CD8-positive, alpha-beta memory T cell (primary cell): Measurements from ENCODE around the gene CELF2. TPM values are rescaled to one million over a fixed set of nuclear protein-coding genes. Genes with fewer than 3 reads are reported as not detected.

Source experiments
- CTCF ChIA-PET: fragments of 350-600 bp; sonication (Branson Sonifier 250); formaldehyde crosslinking; loops from one replicate; lab custom pipeline; 2021; ENCODE audit warnings: antibody characterized with exemption; lab: Charles Lee
- POLR2A ChIA-PET: fragments of 350-600 bp; sonication (Branson Sonifier 250); formaldehyde crosslinking; loops from one replicate; lab custom pipeline; 2021; ENCODE audit warnings: antibody characterized with exemption; lab: Charles Lee
- DNase-seq, 5 donors: peaks; one replicate each; pipeline versions ENCODE4 v3.0.0 to v3.0.0-alpha.2; 2020 to 2022; ENCODE audit warnings: mixed read lengths in 1 of 5
- H3K27ac ChIP-seq: one replicate; pipeline ENCODE4 v1.7.0; 2013; ENCODE audit warnings: low read depth, mild to moderate bottlenecking, low read length, moderate library complexity
- H3K27me3 ChIP-seq: 2 replicates; pipeline ENCODE4 v1.7.0; 2013; ENCODE audit warnings: low read length, mild to moderate bottlenecking; ENCODE audit not compliant: insufficient read depth, poor library complexity, severe bottlenecking
- H3K36me3 ChIP-seq: 2 replicates; pipeline ENCODE4 v1.7.0; 2013; ENCODE audit warnings: mild to moderate bottlenecking, low read length, moderate library complexity; ENCODE audit not compliant: insufficient read depth
- H3K4me1 ChIP-seq: 2 replicates; pipeline ENCODE4 v1.7.0; 2013; ENCODE audit warnings: mild to moderate bottlenecking, low read length, moderate library complexity; ENCODE audit not compliant: insufficient read depth
- H3K4me3 ChIP-seq: 2 replicates; pipeline ENCODE4 v1.7.0; 2013; ENCODE audit warnings: mild to moderate bottlenecking, low read length
- H3K9me3 ChIP-seq: 2 replicates; pipeline ENCODE4 v1.7.0; 2013; ENCODE audit warnings: mild to moderate bottlenecking, low read length
- H3K27ac Mint-ChIP-seq, 8 donors: one replicate each; pipeline ENCODE4 v1.8.0; 2020 to 2021; ENCODE audit warnings: mixed read lengths in 8 of 8, mild to moderate bottlenecking in 6 of 8, inconsistent platforms in 3 of 8, moderate library complexity in 3 of 8
- H3K27me3 Mint-ChIP-seq, 2 donors: one replicate each; pipeline ENCODE4 v1.8.0; 2020 to 2021; ENCODE audit warnings: mixed read lengths in 2 of 2, mild to moderate bottlenecking in 1 of 2, moderate library complexity in 1 of 2
- H3K36me3 Mint-ChIP-seq, 3 donors: one replicate each; pipeline ENCODE4 v1.8.0; 2020 to 2021; ENCODE audit warnings: mixed read lengths in 3 of 3, inconsistent platforms in 1 of 3, mild to moderate bottlenecking in 1 of 3
- H3K4me1 Mint-ChIP-seq, 3 donors: one replicate each; pipeline ENCODE4 v1.8.0; 2020 to 2021; ENCODE audit warnings: mixed read lengths in 3 of 3, inconsistent platforms in 1 of 3, mild to moderate bottlenecking in 1 of 3
- H3K4me3 Mint-ChIP-seq, 7 donors: one replicate each; pipeline ENCODE4 v1.8.0; 2020 to 2021; ENCODE audit warnings: mixed read lengths in 7 of 7, mild to moderate bottlenecking in 6 of 7, moderate library complexity in 4 of 7, inconsistent platforms in 2 of 7
- H3K9me3 Mint-ChIP-seq, 5 donors: one replicate each; pipeline ENCODE4 v1.8.0; 2020 to 2022; ENCODE audit warnings: mixed read lengths in 5 of 5, mild to moderate bottlenecking in 3 of 5, moderate library complexity in 2 of 5, inconsistent platforms in 1 of 5
- polyA plus RNA-seq: library from polyadenylated mRNA; unstranded; fragments of 300-500 nt; fragmentation: Illumina TruSeq; gene quantifications from one replicate; pipeline ENCODE4 v1.2.3, GENCODE V29; 2021
- total RNA-seq, 2 experiments: library from RNA; stranded (reverse); gene quantifications; one replicate each; pipeline ENCODE4 v1.2.3, GENCODE V29; 2021

Gene CELF2
- total RNA-seq (100 to 1,000 TPM; 154 to 155 TPM), polyA plus RNA-seq (166 TPM)

DNA sequence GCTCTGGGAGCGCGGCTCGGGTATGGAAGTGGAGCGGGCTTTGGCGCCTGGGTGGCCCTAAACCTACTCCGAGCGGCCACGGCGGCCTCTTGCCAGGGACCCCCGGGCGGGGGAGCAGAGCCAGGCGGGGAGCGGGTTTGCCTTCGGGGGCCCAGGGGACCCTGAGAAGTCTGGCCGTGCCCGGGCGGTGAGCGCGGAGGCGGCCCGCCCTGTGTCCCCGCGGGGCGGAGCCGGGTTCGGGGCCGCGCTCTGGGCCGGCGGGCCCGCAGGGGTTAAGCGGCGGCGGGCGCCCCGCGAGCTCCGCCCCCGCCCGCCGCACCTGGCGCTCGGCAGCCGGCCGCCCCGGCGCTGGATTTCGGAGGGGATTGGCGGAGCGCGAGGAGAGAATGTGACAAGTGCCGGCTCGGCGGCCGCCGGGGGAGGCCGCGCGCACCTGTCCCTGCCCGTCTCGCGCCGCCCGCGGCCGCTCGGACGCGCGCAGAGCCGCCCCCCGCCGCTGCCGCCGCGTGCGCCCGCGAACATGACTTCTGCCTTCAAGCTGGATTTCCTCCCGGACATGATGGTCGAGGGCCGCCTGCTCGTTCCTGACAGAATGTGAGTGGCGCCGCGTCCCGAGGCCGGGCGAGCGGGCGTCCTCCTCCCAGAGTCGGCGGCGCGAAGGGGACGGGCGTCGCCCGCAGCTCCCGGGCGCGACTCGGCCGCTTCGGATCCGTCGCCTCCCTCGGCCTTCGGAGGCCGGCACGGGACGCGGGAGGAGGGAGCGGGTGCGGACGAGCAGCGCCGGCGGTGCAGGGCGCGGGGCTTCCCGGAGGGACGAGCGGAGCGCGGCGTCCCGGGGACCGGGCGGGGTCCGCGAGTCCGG is at the start of gene CELF2:
CELF2 (plus strand) TSS at position 303 of the 862 bp plus-strand sequence; CDS start at position 521, 218 bp downstream.
- H3K36me3 Mint-ChIP-seq = peaks cover 0 to 4% (median 2%) of the 10 kb centered on the region in 3 donors
- H3K27me3 Mint-ChIP-seq = peaks cover 30 to 84% of the 10 kb centered on the region in 2 donors
- Histone ChIP-seq H3K9me3 (no peaks in the 10 kb centered on the region), H3K36me3 (no peaks in the 10 kb centered on the region), H3K4me3 (no peak within 1 kb of the TSS), H3K4me1 (peaks cover 3% of the 10 kb centered on the region), H3K27me3 (peaks cover 27% of the 10 kb centered on the region), H3K27ac (no peak within 1 kb of the TSS)
- peak within 1 kb of the TSS; percentile 76 to 87 (median 81) for H3K4me3 Mint-ChIP-seq
- H3K9me3 Mint-ChIP-seq = peaks cover 0 to 2% (median 0%) of the 10 kb centered on the region in 5 donors
- peak within 1 kb of the TSS in 4 of 8 donors; percentile 18 to 33 (median 30) for H3K27ac Mint-ChIP-seq
- POLR2A ChIA-PET = no interaction called here
- DNase-seq = peak; percentile 6 to 58 (median 42)
- H3K4me1 Mint-ChIP-seq = peaks cover 7 to 15% (median 11%) of the 10 kb centered on the region in 3 donors
- CTCF ChIA-PET = no interaction called here

DNA sequence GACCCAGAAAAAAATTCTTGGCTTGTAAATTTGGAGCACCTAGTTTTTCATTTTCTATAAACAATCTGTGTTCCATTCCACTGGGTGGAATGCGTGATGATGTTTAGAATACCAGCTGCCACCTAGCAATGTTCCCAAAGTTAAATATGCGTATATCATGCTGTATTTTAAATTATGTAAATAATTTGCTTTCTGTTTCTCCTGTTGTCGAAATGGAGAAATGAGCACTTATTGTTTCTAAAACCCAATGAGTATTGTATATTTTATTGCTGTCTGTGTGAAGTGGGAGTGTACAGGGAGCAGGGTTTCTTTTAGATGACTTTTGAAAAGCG is 49.4 kb upstream of the CELF2 start:
- no peak overlapping the region for H3K27ac Mint-ChIP-seq
- DNase-seq = no peak
- peaks cover 17 to 50% of the 10 kb centered on the region in 2 donors for H3K27me3 Mint-ChIP-seq
- no peaks in the 10 kb centered on the region for H3K9me3 Mint-ChIP-seq
- POLR2A ChIA-PET = no interaction called here
- H3K36me3 ChIP-seq = no peaks in the 10 kb centered on the region
- H3K4me1 Mint-ChIP-seq = no peaks in the 10 kb centered on the region
- H3K27ac ChIP-seq = no peak overlapping the region
- no peaks in the 10 kb centered on the region for H3K9me3 ChIP-seq
- no peak overlapping the region for H3K4me3 Mint-ChIP-seq
- no peaks in the 10 kb centered on the region for H3K27me3 ChIP-seq
- no peaks in the 10 kb centered on the region for H3K4me1 ChIP-seq
- no peaks in the 10 kb centered on the region for H3K36me3 Mint-ChIP-seq
- CTCF ChIA-PET = no interaction called here
- H3K4me3 ChIP-seq = no peak overlapping the region

DNA sequence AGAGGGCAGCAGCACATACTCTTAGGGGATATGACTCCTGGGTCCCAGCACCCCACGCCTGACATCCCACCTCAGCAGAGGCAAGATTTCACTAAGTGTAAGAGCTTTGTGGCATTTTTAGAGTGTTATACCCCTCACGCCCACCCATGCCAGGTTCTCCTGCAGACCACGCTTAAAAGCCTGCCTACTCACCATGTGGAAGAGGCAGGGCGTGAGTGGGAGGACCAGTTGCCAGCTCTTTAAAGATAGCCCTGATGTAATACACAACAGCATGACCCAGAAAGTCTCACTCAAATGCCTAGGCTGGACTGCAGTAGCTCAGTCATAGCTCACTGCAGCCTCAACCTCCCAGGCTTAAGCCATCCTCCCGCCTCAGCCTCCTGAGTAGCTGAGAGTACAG is 44.4 kb upstream of the CELF2 start:
- no peaks in the 10 kb centered on the region for H3K4me1 ChIP-seq
- Mint-ChIP-seq H3K27ac (no peak overlapping the region), H3K4me3 (no peak overlapping the region), H3K27me3 (peaks cover 12 to 61% of the 10 kb centered on the region in 2 donors), H3K9me3 (no peaks in the 10 kb centered on the region), H3K4me1 (no peaks in the 10 kb centered on the region), H3K36me3 (no peaks in the 10 kb centered on the region)
- no peaks in the 10 kb centered on the region for H3K9me3 ChIP-seq
- CTCF ChIA-PET = no interaction called here
- no peak overlapping the region for H3K27ac ChIP-seq
- no peaks in the 10 kb centered on the region for H3K27me3 ChIP-seq
- H3K36me3 ChIP-seq = no peaks in the 10 kb centered on the region
- no peak for DNase-seq
- POLR2A ChIA-PET = no interaction called here
- H3K4me3 ChIP-seq = no peak overlapping the region

DNA sequence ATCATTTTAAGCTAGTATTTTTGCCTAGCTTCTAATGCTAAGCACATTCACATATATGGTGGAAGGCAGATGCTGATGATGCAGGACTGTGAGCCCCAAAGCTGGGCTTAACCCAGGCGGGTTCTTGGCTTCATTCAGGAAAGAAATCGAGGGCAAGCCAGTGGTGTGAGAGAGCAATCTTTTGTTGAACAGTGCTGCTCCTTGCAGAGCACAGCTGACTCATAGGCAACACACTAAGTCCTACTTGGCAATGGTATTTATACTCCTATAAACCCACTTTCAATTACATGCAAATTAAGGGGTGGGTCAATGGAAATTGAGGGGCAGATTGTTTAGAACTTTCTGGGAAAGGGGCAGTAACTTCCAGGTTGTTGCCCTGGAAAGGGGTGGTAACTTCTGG is 42.0 kb upstream of the CELF2 start:
- H3K36me3 ChIP-seq = no peaks in the 10 kb centered on the region
- Mint-ChIP-seq H3K27ac (no peak overlapping the region), H3K4me3 (no peak overlapping the region), H3K27me3 (peaks cover 7 to 55% of the 10 kb centered on the region in 2 donors), H3K9me3 (no peaks in the 10 kb centered on the region), H3K36me3 (no peaks in the 10 kb centered on the region), H3K4me1 (no peaks in the 10 kb centered on the region)
- no peaks in the 10 kb centered on the region for H3K4me1 ChIP-seq
- ChIA-PET CTCF (no interaction called here), POLR2A (no interaction called here)
- no peaks in the 10 kb centered on the region for H3K9me3 ChIP-seq
- H3K4me3 ChIP-seq = no peak overlapping the region
- H3K27ac ChIP-seq = no peak overlapping the region
- H3K27me3 ChIP-seq = no peaks in the 10 kb centered on the region
- no peak for DNase-seq

DNA sequence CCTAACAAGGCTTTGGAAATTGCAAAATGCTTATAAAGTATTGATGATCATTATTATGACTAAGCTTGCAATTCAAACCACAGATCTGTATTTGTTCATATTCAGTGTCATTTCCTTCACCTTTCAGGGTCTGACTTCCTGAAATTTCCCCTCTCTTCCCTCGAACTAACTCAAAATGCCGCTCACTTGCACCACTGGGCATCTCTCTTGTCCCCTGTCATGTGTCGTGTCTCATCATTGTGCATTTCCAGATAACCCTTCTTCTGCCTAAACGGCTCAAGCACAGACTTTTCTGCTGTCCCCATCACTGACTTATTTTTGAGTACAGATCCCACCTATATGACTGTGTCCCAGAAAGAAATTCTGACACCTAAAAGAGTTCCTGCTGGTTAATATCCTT is 41.0 kb upstream of the CELF2 start:
- H3K36me3 Mint-ChIP-seq = no peaks in the 10 kb centered on the region
- ChIA-PET CTCF (interaction anchor here (1.1 kb wide), 1 partner anchor 11 kb away, joined by 4 read pairs; no protein-coding TSS in a partner anchor), POLR2A (no interaction called here)

DNA sequence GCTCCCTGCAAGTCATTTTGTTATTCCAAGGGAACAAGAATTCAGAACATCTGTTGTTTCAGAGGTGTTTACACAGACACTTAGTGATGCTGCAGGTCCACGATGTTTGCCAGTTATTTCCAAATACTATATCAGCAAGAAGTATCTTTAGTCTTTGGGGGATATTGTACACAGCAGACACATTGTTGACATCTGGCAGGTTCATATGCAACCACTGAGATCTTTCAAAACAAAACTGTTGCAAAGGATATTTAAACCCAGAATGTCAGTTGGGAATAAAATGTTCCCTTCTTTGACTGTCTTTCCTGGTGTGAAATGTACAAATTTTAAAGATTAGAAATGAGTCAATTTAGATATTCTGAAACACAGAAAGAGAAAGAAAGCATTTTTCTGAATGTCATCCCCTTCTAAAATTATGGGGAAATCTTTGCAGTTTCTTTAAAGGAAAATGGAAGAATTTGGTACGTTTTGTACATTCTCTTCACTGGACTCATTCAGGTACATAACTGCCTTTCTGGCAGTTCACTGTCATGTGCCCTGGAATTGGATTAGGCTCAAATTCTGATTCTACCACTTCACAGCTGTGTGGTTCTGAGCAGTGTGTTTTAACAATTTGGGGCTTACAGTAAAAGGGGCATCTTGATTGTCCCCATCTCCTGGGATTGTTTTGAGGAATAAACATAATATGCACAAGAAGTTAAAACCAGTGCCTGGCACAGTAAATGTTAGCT is 40.3 kb upstream of the CELF2 start:
- Mint-ChIP-seq H3K27ac (no peak overlapping the region), H3K4me1 (no peaks in the 10 kb centered on the region), H3K27me3 (peaks cover 7 to 44% of the 10 kb centered on the region in 2 donors), H3K36me3 (no peaks in the 10 kb centered on the region), H3K9me3 (no peaks in the 10 kb centered on the region), H3K4me3 (no peak overlapping the region)
- H3K36me3 ChIP-seq = no peaks in the 10 kb centered on the region
- H3K27ac ChIP-seq = no peak overlapping the region
- CTCF ChIA-PET = interaction anchor here (1.1 kb wide), 1 partner anchor 10 kb away, joined by 4 read pairs; no protein-coding TSS in a partner anchor
- no peaks in the 10 kb centered on the region for H3K9me3 ChIP-seq
- no peak for DNase-seq
- no peak overlapping the region for H3K4me3 ChIP-seq
- H3K27me3 ChIP-seq = no peaks in the 10 kb centered on the region
- H3K4me1 ChIP-seq = no peaks in the 10 kb centered on the region
- POLR2A ChIA-PET = no interaction called here

More for the DNA sequence above, 41.0 kb upstream of the CELF2 start:
- H3K36me3 ChIP-seq = no peaks in the 10 kb centered on the region
- Mint-ChIP-seq H3K4me1 (no peaks in the 10 kb centered on the region), H3K27me3 (peaks cover 2 to 49% of the 10 kb centered on the region in 2 donors), H3K4me3 (no peak overlapping the region), H3K27ac (peak overlapping the region in 1 of 8 donors; percentile 16), H3K9me3 (no peaks in the 10 kb centered on the region)
- H3K9me3 ChIP-seq = no peaks in the 10 kb centered on the region
- no peaks in the 10 kb centered on the region for H3K4me1 ChIP-seq
- H3K27ac ChIP-seq = no peak overlapping the region
- H3K4me3 ChIP-seq = no peak overlapping the region
- DNase-seq = no peak
- H3K27me3 ChIP-seq = no peaks in the 10 kb centered on the region

DNA sequence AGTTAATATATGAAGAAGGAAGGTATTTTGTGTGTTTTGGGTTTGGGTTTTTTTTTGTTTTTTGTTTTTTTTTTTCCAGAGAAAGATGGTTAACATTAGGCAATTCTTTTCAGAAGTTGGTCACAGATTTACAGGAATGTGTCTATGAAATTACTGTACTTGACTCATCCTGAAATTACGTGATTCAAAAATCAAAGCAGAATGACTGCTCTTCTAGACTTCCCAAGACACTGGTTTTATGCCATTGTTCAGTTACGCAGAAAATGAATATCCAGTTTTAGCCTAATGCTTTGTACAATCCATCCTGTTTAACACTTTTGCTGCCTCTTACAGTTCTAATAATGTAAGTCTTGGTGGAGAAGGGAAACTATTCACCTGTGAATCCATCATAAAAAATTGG is 39.7 kb upstream of the CELF2 start:
- Histone ChIP-seq H3K4me1 (no peaks in the 10 kb centered on the region), H3K9me3 (no peaks in the 10 kb centered on the region), H3K27ac (no peak overlapping the region), H3K27me3 (no peaks in the 10 kb centered on the region), H3K4me3 (no peak overlapping the region), H3K36me3 (no peaks in the 10 kb centered on the region)
- ChIA-PET POLR2A (no interaction called here), CTCF (no interaction called here)
- DNase-seq = no peak
- Mint-ChIP-seq H3K36me3 (no peaks in the 10 kb centered on the region), H3K27ac (no peak overlapping the region), H3K4me1 (no peaks in the 10 kb centered on the region), H3K4me3 (no peak overlapping the region), H3K9me3 (no peaks in the 10 kb centered on the region), H3K27me3 (peaks cover 7 to 39% of the 10 kb centered on the region in 2 donors)

DNA sequence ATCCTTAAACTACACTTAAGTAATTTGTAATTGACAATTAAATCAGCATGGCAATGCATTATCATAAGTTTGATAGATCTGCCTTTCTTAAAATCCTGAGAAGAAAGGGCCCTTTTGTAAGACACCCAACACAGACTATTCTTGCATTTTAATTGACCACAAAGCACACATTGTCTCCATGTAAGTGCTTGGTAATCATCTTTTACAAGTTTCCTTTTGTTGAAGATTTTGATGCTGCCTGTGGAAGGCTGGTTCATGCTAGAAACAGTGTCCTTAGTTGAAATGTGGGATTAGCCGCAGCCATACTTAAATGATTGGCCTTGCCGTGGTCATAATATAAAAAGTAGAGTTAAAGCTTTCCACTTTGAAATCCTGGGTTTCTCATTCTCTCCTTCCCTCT is 32.3 kb upstream of the CELF2 start:
- H3K4me1 Mint-ChIP-seq = no peaks in the 10 kb centered on the region
- CTCF ChIA-PET = no interaction called here
- no peak overlapping the region for H3K27ac Mint-ChIP-seq

More for the DNA sequence above, 32.3 kb upstream of the CELF2 start:
- DNase-seq = no peak
- Histone ChIP-seq H3K27ac (no peak overlapping the region), H3K27me3 (no peaks in the 10 kb centered on the region), H3K9me3 (no peaks in the 10 kb centered on the region), H3K4me3 (no peak overlapping the region), H3K4me1 (no peaks in the 10 kb centered on the region), H3K36me3 (no peaks in the 10 kb centered on the region)
- peaks cover 11 to 32% of the 10 kb centered on the region in 2 donors for H3K27me3 Mint-ChIP-seq
- H3K36me3 Mint-ChIP-seq = no peaks in the 10 kb centered on the region
- H3K4me3 Mint-ChIP-seq = no peak overlapping the region
- H3K9me3 Mint-ChIP-seq = no peaks in the 10 kb centered on the region
- POLR2A ChIA-PET = no interaction called here
